Kidney capillary endothelial cell (primary cell): Measurements from ENCODE around the gene IL17B.

Experiments
- DNase-seq: peaks from one replicate; pipeline ENCODE4 v3.0.0-alpha.2; 2018; ENCODE audit warnings: low spot score

Gene IL17B

GRCh38 chr5:149357370-149358293, 21.5 kb downstream of the IL17B start, which contains the start of gene PCYOX1L:
PCYOX1L (plus strand) TSS chr5:149358046; CDS start chr5:149358069, 23 bp downstream.
- DNase-seq, result peak; percentile 89

- no peak for DNase-seq
Observed at GRCh38 chr5:149356391-149356790, 22.7 kb downstream of the IL17B start.

GRCh38 chr5:149355688-149356087, 23.4 kb downstream of the IL17B start:
- DNase-seq, result no peak

- DNase-seq, result no peak
Observed at GRCh38 chr5:149353911-149354310, 25.2 kb downstream of the IL17B start.

DNA sequence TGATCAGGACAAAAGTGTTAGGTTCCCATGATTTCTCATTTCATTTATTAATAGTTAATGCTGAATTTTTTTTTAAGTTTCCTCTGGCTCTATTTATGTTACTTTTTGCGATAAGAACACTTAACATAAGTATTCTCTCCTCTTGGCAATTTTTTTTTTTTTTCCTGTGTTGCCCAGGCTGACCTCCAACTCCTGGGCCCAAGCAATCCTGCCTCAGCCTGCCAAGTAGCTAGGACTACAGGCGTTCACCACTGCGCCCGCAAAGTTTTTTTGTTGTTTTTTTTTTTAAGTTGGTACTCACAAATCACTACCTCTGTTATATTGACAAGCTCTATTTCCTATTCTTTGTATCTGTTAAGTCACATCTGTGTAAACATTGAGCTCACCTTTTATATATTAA, 26.9 kb downstream of the IL17B start:
- no peak for DNase-seq

DNA sequence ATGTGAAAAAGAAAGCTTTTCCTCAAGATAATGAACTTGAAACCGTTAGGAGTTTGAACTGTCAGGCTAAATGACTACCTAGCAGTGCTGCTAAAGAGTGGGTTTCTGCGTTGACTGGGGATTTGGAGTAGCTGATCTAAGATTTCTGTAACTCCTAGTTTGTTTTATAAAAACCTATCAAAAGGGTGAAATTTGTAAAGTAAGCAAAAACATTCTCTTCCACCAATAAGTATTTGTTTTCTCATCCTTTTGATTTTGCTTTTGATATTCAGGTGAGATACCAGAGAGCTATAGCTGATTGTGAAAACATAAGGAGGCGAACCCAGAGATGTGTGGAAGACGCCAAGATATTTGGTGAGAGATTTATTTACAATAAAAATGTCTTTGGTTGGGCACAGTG, 29.7 kb downstream of the IL17B start:
- DNase-seq, result no peak

DNA sequence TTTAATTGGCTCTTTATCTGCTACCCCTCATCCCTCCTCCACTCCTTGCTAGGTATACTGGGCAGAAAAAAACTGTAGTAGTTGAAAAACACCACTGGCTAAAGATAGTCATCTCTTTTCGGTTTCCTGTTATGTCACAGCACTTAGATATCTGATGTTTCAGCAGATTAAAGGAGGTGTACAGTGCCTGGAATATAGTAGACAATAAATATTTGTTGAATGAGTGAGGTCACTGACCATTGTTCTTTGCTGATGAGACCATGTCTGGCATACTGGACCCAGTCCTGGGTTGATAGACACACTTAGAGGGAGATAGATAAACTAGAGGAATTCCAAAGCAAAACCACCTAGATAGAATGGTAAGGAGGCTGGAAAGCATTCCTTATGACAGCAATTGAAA, 30.6 kb downstream of the IL17B start:
- DNase-seq, result peak; percentile 90

GRCh38 chr5:149345892-149346222, 33.2 kb downstream of the IL17B start:
- no peak for DNase-seq

DNA sequence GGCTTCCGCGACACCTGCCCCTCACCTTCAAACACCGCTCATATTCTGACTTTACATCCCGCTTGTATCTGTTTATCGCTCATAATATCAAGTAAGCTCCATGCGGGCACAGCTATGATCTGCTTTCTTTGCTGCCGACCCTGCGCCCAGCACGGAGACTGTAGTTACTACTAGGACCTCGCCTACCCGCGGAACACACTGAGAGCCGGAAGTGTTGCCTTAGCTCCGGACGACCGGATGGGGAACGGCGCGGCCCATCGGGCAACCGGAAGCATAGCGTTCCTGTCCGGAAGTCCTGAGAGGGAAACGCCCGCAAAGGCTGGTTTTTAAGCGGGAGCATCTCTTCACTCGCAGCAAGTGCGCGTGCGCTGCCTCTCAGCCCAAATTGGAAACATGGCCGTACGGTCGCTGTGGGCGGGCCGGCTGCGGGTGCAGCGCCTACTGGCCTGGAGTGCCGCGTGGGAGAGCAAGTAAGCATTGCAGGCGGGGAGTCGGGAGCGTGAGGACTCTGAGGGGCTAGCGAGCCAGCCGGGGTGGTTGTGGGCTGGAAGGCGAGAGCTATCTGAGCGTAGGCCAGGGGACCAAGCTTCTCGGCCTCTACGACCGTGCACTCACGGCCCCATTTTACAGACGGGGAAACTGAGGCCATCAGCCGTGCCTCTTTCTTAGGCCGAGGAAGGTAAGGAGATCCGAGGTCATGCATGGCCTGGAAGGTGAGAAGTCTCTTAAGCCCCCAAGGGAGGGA, 33.8 kb downstream of the IL17B start, which contains the start of gene GRPEL2:
GRPEL2 (plus strand) TSS at position 353 of the 745 bp plus-strand sequence; CDS start at position 394, 41 bp downstream.
- peak; percentile 97 for DNase-seq

DNA sequence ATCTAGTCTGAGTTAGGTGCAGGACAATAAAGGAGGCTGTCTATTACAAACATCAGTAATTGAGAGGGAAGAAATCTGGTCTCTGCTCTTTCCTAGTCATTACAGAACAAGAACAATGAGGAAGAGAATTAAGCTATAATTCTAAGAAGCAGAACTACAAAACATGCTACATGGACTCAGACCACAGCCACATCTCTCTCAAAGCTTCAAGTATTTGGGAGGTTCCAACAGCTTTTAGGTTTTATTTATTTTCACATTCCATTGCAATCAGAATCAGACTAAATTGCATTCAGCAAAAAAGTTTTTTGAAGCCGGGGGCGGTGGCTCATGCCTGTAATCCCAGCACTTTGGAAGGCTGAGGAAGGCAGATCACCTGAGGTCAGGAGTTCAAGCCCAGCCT, 34.9 kb downstream of the IL17B start:
- DNase-seq, result no peak

DNA sequence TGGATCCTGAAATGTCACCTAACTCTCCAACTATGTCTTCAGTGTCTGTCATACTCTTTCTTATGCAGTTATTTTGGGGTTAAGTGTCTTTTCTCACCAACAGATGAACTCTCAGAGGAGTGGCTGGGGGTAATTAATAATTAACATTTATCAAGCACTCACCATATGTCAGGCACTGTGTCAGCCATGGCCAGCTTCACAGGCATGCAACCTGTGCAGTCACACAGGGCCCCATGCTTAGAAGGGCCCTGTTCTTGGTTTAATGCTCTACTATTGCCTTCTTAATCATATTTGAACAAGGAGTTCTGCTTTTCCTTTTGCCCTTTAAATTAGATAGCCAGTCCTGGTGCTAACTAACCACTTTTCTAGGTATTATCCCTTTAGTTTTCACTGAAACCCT, 37.2 kb downstream of the IL17B start:
- no peak for DNase-seq

DNA sequence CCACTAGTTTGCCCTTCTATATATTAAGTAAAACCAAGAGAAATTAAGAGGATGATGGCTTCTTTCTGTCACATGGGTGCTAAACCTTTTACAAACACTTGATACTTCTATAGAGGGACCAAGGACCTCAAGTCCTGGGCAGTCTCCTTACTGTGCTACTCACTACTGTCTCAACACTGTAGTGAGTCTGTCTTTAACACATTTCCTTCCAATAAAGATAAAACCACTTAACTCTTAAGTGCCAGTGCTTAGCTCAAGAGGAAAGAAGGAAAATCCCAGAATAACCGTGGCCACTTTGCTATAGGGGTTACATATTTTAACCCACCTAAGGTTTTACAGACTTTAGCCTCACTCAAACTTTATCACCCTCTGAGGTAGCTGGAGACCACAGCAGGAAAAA, 38.2 kb downstream of the IL17B start:
- DNase-seq, result no peak

DNA sequence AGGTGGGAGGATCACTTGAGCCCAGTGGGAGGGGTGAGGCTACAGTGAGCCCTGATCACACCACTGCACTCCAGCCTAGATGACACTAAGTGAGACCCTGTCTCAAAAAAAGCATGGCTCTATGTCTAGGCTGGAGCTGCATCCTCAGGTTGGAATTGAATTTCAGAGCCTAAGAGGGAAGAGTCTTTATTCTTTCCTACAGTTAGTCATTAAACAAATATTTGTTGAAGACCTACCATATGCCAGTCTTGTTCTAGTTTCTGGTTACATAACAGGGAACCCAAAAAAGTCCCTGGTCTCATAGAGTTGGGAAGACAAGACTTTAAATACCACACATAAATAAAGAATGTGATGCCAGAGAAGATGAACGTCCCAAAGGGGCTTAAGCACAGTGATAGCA, 40.7 kb downstream of the IL17B start:
- DNase-seq, result no peak

DNA sequence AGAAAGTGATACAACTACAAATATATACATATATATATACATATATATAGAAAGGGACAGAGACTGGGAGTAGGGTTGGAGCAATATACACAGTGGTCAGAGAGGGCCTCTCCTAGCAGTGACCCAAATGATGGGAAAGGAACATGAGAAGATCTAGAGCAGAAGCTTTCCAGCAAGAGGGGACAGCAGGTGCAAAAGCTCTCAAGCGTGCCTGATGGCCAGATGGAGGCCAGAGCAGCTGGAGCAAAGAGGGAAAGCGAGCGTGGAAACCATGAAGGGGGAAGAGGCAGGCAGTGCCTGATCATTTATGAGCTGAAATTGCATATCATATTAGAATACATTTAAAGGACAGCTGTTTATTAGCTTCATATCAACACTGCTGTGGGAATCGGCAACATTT, 41.4 kb downstream of the IL17B start:
- no peak for DNase-seq

- peak; percentile 87 for DNase-seq
Observed at GRCh38 chr5:149333711-149334443, 45.2 kb downstream of the IL17B start.

DNA sequence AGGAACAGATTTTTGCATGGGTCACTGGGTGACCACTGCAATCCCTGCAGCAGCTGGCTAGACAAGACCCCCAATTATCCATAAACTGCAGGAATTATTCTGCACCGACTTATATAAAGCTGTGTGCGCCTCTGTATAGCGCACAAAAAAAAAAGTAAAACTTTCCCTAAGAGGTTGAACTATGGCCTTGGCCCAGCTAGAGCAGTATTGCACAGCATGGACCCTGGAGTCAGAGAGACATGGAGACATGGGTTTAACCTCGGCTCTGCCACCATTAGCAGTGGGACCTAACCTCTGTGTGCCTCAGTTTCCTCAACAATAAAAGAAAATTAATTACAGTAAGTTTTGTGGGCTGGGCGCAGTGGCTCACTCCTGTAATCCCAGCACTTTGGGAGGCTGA, 50.9 kb downstream of the IL17B start:
- DNase-seq, result no peak

- no peak for DNase-seq
Observed at GRCh38 chr5:149326611-149327010, 52.5 kb downstream of the IL17B start.

- no peak for DNase-seq
Observed at GRCh38 chr5:149325894-149326293, 53.2 kb downstream of the IL17B start.

GRCh38 chr5:149325166-149325735, 53.8 kb downstream of the IL17B start:
- DNase-seq, result no peak

DNA sequence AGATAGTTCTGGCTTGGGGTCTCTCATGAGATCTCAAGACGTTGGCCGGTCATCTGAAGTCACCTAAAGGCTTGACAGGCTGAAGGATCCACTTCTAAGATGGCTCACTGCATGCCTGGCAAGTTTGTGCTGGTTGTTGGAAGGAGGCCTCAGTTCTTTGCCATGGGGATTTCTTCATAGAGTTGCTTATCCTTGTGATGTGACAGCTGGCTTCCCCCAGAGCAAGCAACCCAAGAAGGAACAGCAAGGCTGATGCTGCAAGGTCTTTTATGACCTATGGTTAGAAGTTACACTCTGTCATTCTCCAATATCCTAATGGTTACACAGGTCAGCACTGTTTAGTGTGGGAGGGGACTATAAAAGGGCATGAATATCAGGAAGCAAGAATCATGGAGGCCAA, 54.5 kb downstream of the IL17B start:
- no peak for DNase-seq
